ENCODE results near the gene UBXN10.

GRCh38 chr1:20199840-20200239 is 13.9 kb downstream of the UBXN10 start:
- no peak for TF ChIP-seq POLR2A (IDR thresholded peaks at IDR 0.05; ENCODE audit: low read length)
- TF ChIP-seq GATA1 (IDR thresholded peaks at IDR 0.05; ENCODE audit: low read depth, low read length), result no peak

All from erythroblast (primary cell).